HG02623 (cell line): ENCODE data around the gene NUBPL.

Source experiments
- ATAC-seq: cut with Tn5 transposase; IDR thresholded peaks from one replicate; pipeline ENCODE4 v1.9.1; 2021; ENCODE audit warnings: moderate library complexity; ENCODE audit not compliant: unreplicated experiment

The NUBPL gene

GRCh38 chr14:31902002-31902401 is 340.8 kb downstream of the NUBPL start:
- ATAC-seq, result no peak

GRCh38 chr14:31902945-31903646 is 341.9 kb downstream of the NUBPL start:
- no peak for ATAC-seq

- ATAC-seq, result no peak
These were observed 348.8 kb downstream of the NUBPL start for GRCh38 chr14:31909977-31910376.
